Measurements from ENCODE around the gene GPR61. TPM values are rescaled to one million over a fixed set of nuclear protein-coding genes. Genes with fewer than 3 reads are reported as not detected.

Gene GPR61, protein sequence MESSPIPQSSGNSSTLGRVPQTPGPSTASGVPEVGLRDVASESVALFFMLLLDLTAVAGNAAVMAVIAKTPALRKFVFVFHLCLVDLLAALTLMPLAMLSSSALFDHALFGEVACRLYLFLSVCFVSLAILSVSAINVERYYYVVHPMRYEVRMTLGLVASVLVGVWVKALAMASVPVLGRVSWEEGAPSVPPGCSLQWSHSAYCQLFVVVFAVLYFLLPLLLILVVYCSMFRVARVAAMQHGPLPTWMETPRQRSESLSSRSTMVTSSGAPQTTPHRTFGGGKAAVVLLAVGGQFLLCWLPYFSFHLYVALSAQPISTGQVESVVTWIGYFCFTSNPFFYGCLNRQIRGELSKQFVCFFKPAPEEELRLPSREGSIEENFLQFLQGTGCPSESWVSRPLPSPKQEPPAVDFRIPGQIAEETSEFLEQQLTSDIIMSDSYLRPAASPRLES
- under 0.01 TPM in 1 of 2 replicates, not detected in the other for total RNA-seq

DNA sequence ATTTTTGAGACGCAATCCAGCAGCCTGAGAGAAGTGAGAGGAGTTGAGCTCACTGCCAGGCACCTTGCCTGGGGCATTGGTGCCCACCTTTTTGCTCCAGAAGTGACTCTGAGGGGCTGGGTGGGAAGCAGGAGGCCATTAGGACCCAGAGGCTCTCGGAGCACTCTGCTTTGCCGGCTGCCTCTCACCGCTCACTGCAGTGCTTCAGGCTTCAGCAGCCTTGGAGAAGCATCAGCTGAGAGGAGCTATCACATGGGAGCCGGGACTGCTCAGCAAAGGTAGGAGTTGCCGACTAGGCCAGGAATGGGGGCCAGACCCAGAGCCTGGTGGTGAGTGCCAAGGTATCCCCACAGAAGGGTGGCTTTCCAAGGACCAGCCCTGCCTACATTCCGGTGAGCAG, at the start of gene GPR61:
GPR61 (plus strand) TSS at position 197 of the 400 bp plus-strand sequence. CDS start 3,151 bp downstream, outside the sequence.

DNA sequence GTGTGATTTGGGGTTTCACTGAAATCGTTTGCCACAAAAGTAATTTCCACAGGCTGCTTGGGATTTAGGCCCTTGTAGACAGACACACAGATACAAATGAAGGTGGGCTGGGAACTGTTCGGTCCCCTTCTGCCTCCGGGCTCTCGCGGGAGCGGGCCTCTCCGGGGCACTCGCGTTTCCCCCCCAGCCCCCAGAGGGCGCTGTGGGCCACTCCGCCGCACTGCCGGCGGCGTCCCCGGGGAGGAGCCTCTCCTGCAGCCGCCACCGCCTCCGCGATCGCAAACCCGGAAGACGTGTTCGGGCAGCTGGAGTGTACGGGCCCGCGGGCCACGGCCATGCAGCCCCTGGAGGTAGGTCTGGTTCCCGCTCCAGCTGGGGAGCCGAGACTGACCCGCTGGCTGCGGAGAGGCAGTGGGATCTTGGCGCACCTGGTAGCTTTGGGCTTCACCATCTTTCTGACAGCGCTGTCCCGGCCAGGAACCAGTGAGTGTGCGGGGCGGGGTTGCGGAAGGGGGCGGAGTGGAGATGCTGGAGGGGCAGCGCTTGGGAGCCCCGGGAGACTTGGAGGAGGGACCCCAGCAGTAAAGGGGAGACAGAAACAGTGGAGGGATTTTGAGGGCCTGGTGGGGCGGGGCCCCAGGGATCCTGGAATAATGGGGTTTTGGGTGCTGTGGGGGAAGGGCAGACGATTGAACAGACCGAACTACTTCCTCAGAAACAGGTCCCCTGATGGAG, 45.7 kb upstream of the GPR61 start, which contains the start of gene CYB561D1:
CYB561D1 (plus strand) TSS at position 290 of the 735 bp plus-strand sequence; CDS start at position 336, 46 bp downstream.

DNA sequence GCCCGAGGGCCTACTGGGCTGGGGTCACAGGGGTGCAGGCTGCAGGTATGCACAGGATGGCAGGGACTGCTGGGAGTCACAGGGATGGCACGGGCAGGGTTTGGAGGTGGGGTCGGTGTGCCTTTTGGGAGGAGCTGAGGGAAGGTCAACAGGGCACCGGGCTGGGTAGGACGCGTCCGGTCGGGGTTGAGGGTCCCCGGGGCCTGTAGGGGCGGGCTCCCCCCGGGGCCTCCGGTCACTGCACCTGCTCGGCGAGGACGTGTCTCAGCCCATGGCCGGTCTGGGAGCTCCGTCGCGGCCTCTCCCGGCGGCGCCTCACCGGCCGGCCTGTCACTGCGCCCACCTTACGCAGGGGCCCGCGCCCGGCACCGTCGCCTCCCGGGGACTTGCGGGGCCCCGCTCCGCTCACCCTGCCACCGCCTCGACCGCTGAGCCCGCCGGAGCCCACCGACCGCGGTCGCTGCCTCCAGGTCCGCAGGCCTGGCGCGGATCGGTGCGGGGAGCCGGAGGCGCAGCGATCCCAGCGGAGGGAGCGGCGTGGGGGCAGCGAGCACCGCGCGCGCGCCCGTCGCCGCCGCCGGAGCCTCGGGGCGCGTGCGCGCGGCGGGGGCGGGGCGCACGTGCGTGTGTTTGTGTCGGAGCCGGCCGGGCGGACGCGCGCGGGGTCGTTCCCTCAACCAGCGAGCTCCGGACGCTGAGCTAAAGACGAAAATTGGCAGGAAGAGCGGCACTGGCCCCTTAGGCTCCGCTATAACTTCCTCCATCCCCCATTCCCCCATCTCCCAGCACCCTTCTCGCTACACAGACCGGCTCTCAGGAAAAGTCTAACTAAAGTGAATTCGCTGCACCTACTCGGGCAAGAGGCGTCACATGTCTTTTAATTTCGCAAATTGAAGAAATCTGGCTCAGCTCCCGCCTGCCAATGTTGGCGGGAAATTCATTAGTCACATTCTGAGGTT, 30.2 kb upstream of the GPR61 start, which contains the start of gene AMIGO1:
AMIGO1 (minus strand) TSS at position 552 of the 959 bp plus-strand sequence. CDS start 815 bp downstream, outside the sequence.

DNA sequence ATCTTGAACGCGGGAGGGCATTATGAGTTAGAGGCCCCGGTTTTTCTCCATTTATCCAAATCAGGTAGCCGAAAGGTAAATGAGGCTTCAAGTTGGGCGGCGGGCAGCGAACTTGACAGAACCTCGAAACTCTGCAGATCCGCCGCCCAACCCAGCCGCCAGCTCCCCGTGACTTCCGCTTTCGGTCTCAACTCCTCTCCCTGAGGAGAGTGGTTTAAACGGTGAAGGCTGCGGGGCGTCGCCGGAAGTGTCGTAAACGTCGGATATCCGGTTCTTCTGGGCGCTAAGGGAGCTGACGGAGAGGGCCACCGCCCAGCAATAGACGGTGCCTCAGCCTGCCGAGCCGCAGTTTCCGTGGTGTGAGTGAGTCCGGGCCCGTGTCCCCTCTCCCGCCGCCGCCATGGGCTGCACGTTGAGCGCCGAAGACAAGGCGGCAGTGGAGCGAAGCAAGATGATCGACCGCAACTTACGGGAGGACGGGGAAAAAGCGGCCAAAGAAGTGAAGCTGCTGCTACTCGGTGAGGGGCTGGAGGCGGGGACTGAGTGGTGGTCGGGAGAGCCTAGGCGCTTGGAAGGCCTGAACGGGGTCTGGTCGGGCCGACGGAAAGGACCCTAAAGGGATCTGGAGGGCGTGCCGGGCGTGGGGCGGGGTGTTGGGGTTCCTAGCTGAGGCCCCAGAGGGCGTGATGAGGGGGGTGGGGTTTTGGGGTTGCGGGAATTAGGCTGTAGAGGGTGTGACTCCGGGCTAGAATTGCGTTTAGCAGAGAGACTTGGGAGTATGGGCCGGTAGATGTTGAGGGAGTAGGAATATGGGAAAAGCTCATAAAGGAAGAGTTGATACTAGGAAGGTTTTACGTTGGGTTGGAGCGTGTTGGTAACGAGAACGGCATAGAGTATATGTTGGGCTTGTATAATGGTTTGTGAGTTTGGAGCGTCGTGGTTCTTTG, 8.9 kb downstream of the GPR61 start, which contains the start of gene GNAI3:
GNAI3 (plus strand) TSS at position 295 of the 947 bp plus-strand sequence; CDS start at position 401, 106 bp downstream.

Other genes starting within 250 kb of the GPR61 start
- gene MYBPHL, start 232.9 kb upstream of the GPR61 start, total RNA-seq, result not detected in 2 replicates
- gene SORT1, start 142.0 kb upstream of the GPR61 start, total RNA-seq, result 9.2 and 28.4 TPM in 2 replicates
- 36.9 and 37.3 TPM in 2 replicates for gene PSMA5, start 113.4 kb upstream of the GPR61 start, total RNA-seq
- not detected in 2 replicates for gene SYPL2, start 73.3 kb upstream of the GPR61 start, total RNA-seq
- gene ATXN7L2, start 56.0 kb upstream of the GPR61 start, total RNA-seq, result 1.2 and 2.1 TPM in 2 replicates
- 5.1 and 11.9 TPM in 2 replicates for gene CYB561D1, start 45.8 kb upstream of the GPR61 start, total RNA-seq
- gene AMIGO1, start 30.1 kb upstream of the GPR61 start, total RNA-seq, result 0.34 and 1.6 TPM in 2 replicates
- gene GNAI3, start 8.7 kb downstream of the GPR61 start, total RNA-seq, result 16.4 and 17.9 TPM in 2 replicates
- gene GNAT2, start 79.7 kb downstream of the GPR61 start, total RNA-seq, result 0.14 TPM in 1 of 2 replicates, not detected in the other
- 19.5 and 32.0 TPM in 2 replicates for gene AMPD2, start 80.0 kb downstream of the GPR61 start, total RNA-seq
- gene GSTM4, start 116.2 kb downstream of the GPR61 start, total RNA-seq, result 2.6 and 3.1 TPM in 2 replicates
- gene GSTM2, start 128.2 kb downstream of the GPR61 start, total RNA-seq, result 0.34 and 9.2 TPM in 2 replicates
- gene GSTM1, start 147.9 kb downstream of the GPR61 start, total RNA-seq, result 1.4 TPM in 1 of 2 replicates, not detected in the other
- not detected in 2 replicates for gene GSTM5, start 172.4 kb downstream of the GPR61 start, total RNA-seq
- 10.5 and 28.0 TPM in 2 replicates for gene GSTM3, start 201.2 kb downstream of the GPR61 start, total RNA-seq
- not detected in 2 replicates for gene EPS8L3, start 224.1 kb downstream of the GPR61 start, total RNA-seq

All from nasal cavity respiratory epithelium epithelial cell of viscerocranial mucosa (primary cell).